Cardiac septum (tissue), 1 donor: Measurements from ENCODE around the gene HBQ1. TPM values are rescaled to one million over a fixed set of nuclear protein-coding genes. Genes with fewer than 3 reads are reported as not detected.
"Not testable (repeated sequence)": the region's sequence is repeated elsewhere in the genome, so short reads cannot be mapped to it uniquely, and the experiment has no call there.

Source experiments
- DNase-seq: peaks from one replicate; pipeline ENCODE4 v3.0.0-alpha.2; 2020; ENCODE audit warnings: low spot score
- intact Hi-C: fragments of 100-400 bp; cut with DNase I; formaldehyde crosslinking; loops from one replicate; pipeline ENCODE4 v1.14.0; 2022
- total RNA-seq: library from RNA; stranded (reverse); fragmentation: NEBNext Ultra II Directional; extraction: Animal tissue kit (Norgen Biotek cat#: 25700); gene quantifications from one replicate; pipeline ENCODE4 v1.2.1, GENCODE V29; 2021
- donor health status: DM: no; HTN: no; CAD: no.

HBQ1 gene
- total RNA-seq, 1 donor from 2014 or later, result not detected

- intact Hi-C loops, result no loop called here
- DNase-seq, result no peak
Measured at GRCh38 chr16:191831-192230, 11.6 kb downstream of the HBQ1 start.

DNA sequence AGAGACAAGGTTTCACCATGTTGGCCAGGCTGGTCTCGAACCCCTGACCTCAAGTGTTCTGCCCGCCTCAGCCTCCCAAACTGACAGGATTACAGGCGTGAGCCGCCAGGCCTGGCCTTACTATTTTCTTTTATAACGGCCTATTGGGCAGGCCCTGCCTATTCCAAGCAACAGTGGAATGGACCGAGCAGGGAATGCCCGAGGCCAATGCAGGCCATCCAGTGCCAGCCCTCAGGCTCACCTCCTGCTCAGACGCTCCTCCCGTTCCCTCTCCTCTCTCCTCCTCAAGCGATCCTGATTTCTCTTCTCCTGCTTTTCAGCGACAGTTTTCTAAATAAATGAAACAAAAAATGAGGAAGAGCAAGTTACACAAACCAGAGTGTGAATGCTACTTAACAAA lies 12.4 kb downstream of the HBQ1 start:
- intact Hi-C loops, result no loop called here
- DNase-seq, result no peak

DNA sequence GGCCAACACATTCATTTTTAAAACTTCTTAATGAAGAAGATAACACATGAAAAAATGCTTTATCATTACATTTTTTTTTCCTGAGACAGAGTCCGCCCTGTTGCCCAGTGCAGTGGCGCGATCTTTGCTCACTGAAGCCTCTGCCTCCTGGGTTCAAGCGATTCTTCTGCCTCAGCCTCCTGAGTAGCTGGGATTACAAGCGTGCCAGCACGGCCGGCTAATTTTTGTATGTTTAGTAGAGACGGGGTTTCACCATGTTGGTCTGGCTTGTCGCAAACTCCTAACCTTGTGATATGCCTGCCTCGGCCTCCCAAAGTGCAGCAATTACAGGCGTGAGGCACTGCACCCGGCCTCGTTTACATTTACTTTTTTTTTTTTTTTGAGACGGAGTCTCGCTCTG lies 13.2 kb downstream of the HBQ1 start:
- DNase-seq, result no peak
- intact Hi-C loops, result no loop called here

- intact Hi-C loops, result no loop called here
- DNase-seq, result no peak
Measured at GRCh38 chr16:194516-194915, 14.3 kb downstream of the HBQ1 start.

DNA sequence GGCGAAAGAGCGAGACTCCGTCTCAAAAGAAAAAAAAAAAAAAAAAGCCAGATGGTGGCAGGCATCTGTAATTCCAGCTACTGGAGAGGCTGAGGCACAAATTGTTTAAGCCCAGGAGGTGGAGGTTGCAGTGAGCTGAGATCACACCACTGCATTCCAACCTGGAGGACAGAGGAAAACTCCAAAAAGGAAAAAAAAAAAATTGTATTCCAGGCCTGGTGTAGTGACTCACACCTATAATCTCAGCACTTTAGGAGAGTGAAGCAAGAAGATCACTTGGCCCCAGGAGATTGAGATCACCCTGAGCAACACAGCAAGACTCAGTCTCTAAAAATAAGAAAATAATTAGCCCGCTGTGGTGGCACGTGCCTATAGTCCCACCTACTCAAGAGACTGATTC lies 20.1 kb downstream of the HBQ1 start:
- no peak for DNase-seq
- intact Hi-C loops, result no loop called here

GRCh38 chr16:203246-203645 lies 23.0 kb downstream of the HBQ1 start:
- intact Hi-C loops, result no loop called here
- no peak for DNase-seq

DNA sequence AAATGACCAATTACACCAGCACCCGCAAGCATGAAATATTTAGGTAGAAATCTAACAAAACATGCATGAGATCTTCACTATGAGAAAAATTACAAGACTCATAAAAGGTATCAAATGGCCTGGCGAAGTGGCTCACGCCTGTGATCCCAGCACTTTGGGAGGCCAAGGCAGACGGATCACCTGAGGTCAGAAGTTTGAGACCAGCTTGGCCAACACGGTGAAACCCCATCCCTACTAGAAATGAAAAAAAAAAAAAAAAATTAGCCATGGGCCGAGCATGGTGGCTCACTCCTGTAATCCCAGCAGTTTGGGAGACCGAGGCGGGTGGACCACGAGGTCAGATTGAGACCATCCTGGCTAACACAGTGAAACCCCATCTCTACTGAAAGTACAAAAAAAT lies 23.8 kb downstream of the HBQ1 start:
- intact Hi-C loops, DNase-seq: not testable (repeated sequence)

DNA sequence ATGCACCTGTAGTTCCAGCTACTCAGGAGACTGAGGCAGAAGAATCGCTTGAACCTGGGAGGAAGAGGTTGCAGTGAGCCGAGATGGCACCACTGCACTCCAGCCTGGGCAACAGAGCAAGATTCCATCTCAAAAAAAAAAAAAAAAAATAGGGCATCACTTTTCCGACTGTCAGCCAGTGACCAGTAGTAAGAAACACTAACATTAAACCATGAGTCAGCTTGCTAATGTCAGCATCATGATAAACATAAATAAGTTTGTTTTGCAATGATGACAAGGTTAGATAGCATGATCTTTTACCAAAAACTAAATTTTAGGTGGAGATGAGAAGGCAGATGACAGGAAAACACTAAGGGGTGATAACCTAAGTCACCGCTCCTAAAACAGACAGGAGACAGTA lies 29.1 kb downstream of the HBQ1 start:
- intact Hi-C loops, DNase-seq: not testable (repeated sequence)

- intact Hi-C loops, DNase-seq: not testable (repeated sequence)
Measured at GRCh38 chr16:211631-212180, 31.4 kb downstream of the HBQ1 start.

- no peak for DNase-seq
- intact Hi-C loops, result no loop called here
Measured at GRCh38 chr16:212999-213398, 32.7 kb downstream of the HBQ1 start.

DNA sequence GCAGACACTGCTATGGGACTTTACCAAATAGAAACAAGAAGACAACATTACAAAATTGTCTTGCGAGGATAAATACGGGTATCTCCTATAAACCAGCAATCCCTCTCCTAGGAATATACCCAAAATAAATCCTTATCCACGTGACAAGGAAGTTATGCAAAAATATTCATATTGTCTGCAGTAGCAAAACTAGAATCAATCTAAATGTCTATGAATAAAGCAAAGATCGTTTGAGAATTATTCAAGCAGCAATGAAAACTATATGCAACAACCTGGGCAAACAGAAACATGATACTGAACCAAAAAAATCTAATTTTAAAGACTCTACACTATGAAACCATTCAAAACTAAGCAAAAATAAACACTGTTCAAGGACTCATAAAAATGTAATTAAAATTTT lies 39.8 kb downstream of the HBQ1 start:
- no peak for DNase-seq
- intact Hi-C loops, result no loop called here

GRCh38 chr16:228151-228851 lies 48.0 kb downstream of the HBQ1 start:
- no peak for DNase-seq
- intact Hi-C loops, result loop anchor here (2.0 kb wide), 1 partner anchor 124 kb away; the partner anchor contains the start of gene AXIN1

DNA sequence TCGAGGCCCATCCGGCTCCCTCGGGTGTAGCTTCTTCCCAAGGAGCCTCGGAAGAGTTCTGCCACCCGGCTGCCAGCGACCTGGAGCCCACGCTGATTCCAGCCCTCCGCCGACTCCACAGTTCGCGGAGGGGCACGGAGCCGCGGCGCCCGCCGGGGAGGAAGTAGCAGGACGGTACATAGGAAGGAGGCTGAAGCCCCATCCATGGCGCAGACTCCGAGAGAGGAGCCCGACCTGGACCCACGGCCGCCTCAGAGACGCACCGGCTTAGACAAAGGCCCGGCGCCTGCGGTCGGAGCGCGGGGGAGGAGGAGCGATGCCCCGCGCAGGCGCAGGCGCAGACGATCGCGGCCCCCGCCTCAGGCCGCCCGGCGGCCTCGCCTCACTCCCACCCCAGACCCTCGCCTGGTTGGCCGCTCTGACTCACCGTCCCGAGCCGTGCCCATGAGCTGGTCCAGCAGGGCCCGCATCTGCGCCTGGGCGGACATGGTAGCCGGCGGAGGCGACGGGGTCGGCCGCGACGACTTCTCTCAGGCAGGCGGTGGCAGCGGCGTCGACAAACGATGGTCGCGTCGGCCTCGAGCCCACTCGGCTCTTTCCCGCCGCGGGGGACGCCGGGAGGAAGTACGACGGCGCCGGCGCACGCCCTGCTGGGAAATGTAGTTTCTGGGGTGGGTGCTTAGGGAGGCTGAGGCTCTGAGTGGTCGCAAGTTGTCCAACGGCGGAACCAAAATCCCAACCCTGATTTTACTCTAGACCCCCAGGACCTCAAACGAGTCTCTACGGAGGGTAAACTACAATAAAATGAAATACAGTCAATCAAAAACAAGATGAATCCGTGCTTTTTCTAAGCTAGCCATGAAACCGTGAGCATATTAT lies 48.8 kb downstream of the HBQ1 start, which contains the start of gene LUC7L:
Gene LUC7L (minus strand): TSS at position 598 of the 879 bp plus-strand sequence. CDS start 110 bp downstream, at position 488.
- intact Hi-C loops, result loop anchor here (2.0 kb wide), 1 partner anchor 124 kb away; the partner anchor contains the start of gene AXIN1
- peak; percentile 95 for DNase-seq

DNA sequence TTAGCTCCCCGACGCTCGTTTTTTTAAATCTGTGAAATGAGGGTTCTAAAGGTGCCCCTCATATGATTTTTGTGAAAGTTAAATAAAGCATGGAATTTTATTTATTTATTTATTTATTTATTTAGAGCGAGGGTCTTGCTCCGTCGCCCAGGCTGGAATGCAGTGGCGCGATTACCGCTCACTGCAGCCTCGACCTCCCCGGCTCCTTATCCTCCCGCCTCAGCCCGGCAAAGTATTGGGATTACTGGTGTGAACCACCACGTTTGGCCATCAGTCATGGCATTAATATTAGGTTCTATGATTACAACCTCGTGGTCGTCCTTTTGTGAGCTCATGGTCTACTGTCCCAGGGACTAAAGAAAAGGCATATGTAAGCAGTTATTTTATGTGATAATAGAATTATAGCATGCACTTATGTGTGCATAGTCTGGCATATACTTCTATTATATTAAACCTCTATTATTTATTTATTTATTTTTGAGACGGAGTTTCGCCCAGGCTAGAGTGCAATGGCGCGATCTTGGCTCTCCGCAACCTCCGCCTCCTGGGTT lies 49.5 kb downstream of the HBQ1 start:
- intact Hi-C loops, result loop anchor here (2.0 kb wide), 1 partner anchor 123 kb away; the partner anchor contains the start of gene AXIN1
- no peak for DNase-seq

DNA sequence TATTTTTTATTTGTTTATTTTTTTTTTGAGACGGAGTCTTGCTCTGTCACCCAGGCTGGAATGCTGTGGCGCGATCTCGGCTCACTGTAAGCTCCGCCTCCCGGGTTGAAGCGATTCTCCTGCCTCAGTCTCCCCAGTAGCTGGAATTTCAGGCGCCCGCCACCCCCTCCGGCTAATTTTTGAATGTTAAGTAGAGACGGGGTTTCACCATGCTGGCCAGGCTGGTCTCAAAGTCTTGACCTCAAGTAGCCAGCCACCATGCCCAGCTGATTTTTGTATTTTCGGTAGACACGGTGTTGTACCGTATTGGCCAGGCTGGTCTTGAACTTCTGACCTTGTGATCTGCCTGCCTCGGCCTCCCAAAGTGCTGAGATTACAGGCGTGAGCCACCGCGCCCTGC lies 50.1 kb downstream of the HBQ1 start:
- DNase-seq, intact Hi-C loops: not testable (repeated sequence)

Other genes starting within 250 kb of the HBQ1 start
- 9.2 TPM for gene POLR3K, start 126.9 kb upstream of the HBQ1 start, total RNA-seq
- gene SNRNP25, start 126.6 kb upstream of the HBQ1 start, total RNA-seq, result 45.6 TPM
- gene RHBDF1, start 107.8 kb upstream of the HBQ1 start, total RNA-seq, result 31.4 TPM
- gene MPG, start 102.2 kb upstream of the HBQ1 start, total RNA-seq, result 33.6 TPM
- gene NPRL3, start 41.8 kb upstream of the HBQ1 start, total RNA-seq, result 24.0 TPM
- not detected for gene HBZ, start 27.8 kb upstream of the HBQ1 start, total RNA-seq
- gene HBM, start 14.5 kb upstream of the HBQ1 start, total RNA-seq, result 1.2 TPM
- 487 TPM for gene HBA2, start 7.6 kb upstream of the HBQ1 start, total RNA-seq
- gene HBA1, start 3.8 kb upstream of the HBQ1 start, total RNA-seq, result 780 TPM
- gene LUC7L, start 49.0 kb downstream of the HBQ1 start, total RNA-seq, result 30.9 TPM
- gene FAM234A, start 54.4 kb downstream of the HBQ1 start, total RNA-seq, result 137 TPM
- 31.4 TPM for gene RGS11, start 95.5 kb downstream of the HBQ1 start, total RNA-seq
- 2.8 TPM for gene ARHGDIG, start 100.1 kb downstream of the HBQ1 start, total RNA-seq
- gene PDIA2, start 102.7 kb downstream of the HBQ1 start, total RNA-seq, result 0.81 TPM
- 13.5 TPM for gene AXIN1, start 172.3 kb downstream of the HBQ1 start, total RNA-seq
- gene MRPL28, start 190.1 kb downstream of the HBQ1 start, total RNA-seq, result 60.1 TPM
- gene PGAP6, start 201.5 kb downstream of the HBQ1 start, total RNA-seq, result 42.8 TPM
- 65.0 TPM for gene NME4, start 216.7 kb downstream of the HBQ1 start, total RNA-seq
- 11.6 TPM for gene DECR2, start 221.4 kb downstream of the HBQ1 start, total RNA-seq
- 52.2 TPM for gene RAB11FIP3, start 245.2 kb downstream of the HBQ1 start, total RNA-seq